ENCODE measurements around the gene NIM1K.

- TF ChIP-seq CTCF (conservative IDR thresholded peaks at IDR 0.05 in 1 of 2, IDR thresholded peaks at IDR 0.05 in 1 of 2; ENCODE audit: extremely low read depth in 1 of 2, insufficient read depth in 1 of 2, low read depth in 1 of 2, low read length in 2 of 2) (no peak), EZH2 (IDR thresholded peaks at IDR 0.05; ENCODE audit: borderline replicate concordance, low read length) (no peak)
Observed at GRCh38 chr5:43230707-43231106, 38.7 kb downstream of the NIM1K start.

All from mammary epithelial cell (primary cell).